Astrocyte (in vitro differentiated cells and primary cell): Measurements from ENCODE around the gene DTNA. TPM values are rescaled to one million over a fixed set of nuclear protein-coding genes. Genes with fewer than 3 reads are reported as not detected.

Experiments used
- DNase-seq: peaks from one replicate; pipeline ENCODE4 v3.0.0-alpha.2; 2010; ENCODE audit warnings: low read depth
- FAIRE-seq: peaks from 2 replicates; lab custom pipeline; 2011; peaks lifted over from hg19 to GRCh38; lab: Jason Lieb, UNC
- H2AFZ ChIP-seq: 2 replicates; pipeline ENCODE4 v1.6.0; 2012; ENCODE audit warnings: low read depth, low read length, inconsistent platforms
- H3K27ac ChIP-seq: 2 replicates; pipeline ENCODE4 v1.5.1; 2011; ENCODE audit warnings: low read depth, low read length, inconsistent platforms
- H3K27me3 ChIP-seq: 2 replicates; pipeline ENCODE4 v1.6.0; 2011; ENCODE audit warnings: low read length, inconsistent platforms; ENCODE audit not compliant: insufficient read depth
- H3K36me3 ChIP-seq: 2 replicates; pipeline ENCODE4 v1.5.1; 2011; ENCODE audit warnings: low read length, inconsistent platforms; ENCODE audit not compliant: insufficient read depth
- H3K4me1 ChIP-seq: 2 replicates; pipeline ENCODE4 v1.5.1; 2011; ENCODE audit warnings: low read length, inconsistent platforms; ENCODE audit not compliant: insufficient read depth
- H3K4me2 ChIP-seq: 2 replicates; pipeline ENCODE4 v1.6.0; 2012; ENCODE audit warnings: low read length, inconsistent platforms
- H3K4me3 ChIP-seq: 2 replicates; pipeline ENCODE4 v1.5.1; 2011; ENCODE audit warnings: low read depth, mild to moderate bottlenecking, low read length, inconsistent platforms; ENCODE audit not compliant: insufficient read depth
- H3K79me2 ChIP-seq: 2 replicates; pipeline ENCODE4 v1.6.0; 2012; ENCODE audit warnings: mild to moderate bottlenecking, low read length, inconsistent platforms; ENCODE audit not compliant: insufficient read depth
- H3K9ac ChIP-seq: 2 replicates; pipeline ENCODE4 v1.6.0; 2012; ENCODE audit warnings: mild to moderate bottlenecking, low read length, inconsistent platforms
- H3K9me3 ChIP-seq: 2 replicates; pipeline ENCODE4 v1.5.1; 2012; ENCODE audit warnings: low read depth, mild to moderate bottlenecking, low read length, inconsistent platforms; ENCODE audit not compliant: insufficient read depth
- H4K20me1 ChIP-seq: 2 replicates; pipeline ENCODE4 v1.6.0; 2012; ENCODE audit warnings: low read length, inconsistent platforms; ENCODE audit not compliant: insufficient read depth
- H3K27ac Mint-ChIP-seq: one replicate; pipeline ENCODE4 v1.8.0; 2021; ENCODE audit warnings: mild to moderate bottlenecking, mixed read lengths; ENCODE audit not compliant: unreplicated experiment
- H3K27me3 Mint-ChIP-seq: one replicate; pipeline ENCODE4 v1.8.0; 2021; ENCODE audit warnings: low read depth, mixed read lengths; ENCODE audit not compliant: unreplicated experiment
- H3K36me3 Mint-ChIP-seq: one replicate; pipeline ENCODE4 v1.8.0; 2021; ENCODE audit warnings: low read depth, mixed read lengths; ENCODE audit not compliant: unreplicated experiment
- H3K4me1 Mint-ChIP-seq: one replicate; pipeline ENCODE4 v1.8.0; 2021; ENCODE audit warnings: low read depth, mixed read lengths; ENCODE audit not compliant: unreplicated experiment
- H3K4me3 Mint-ChIP-seq: one replicate; pipeline ENCODE4 v1.8.0; 2021; ENCODE audit warnings: mild to moderate bottlenecking, moderate library complexity, mixed read lengths; ENCODE audit not compliant: unreplicated experiment
- H3K9me3 Mint-ChIP-seq: one replicate; pipeline ENCODE4 v1.8.0; 2021; ENCODE audit warnings: mild to moderate bottlenecking, mixed read lengths; ENCODE audit not compliant: unreplicated experiment
- EZH2 ChIP-seq: IDR thresholded peaks from 2 replicates; pipeline ENCODE4 v1.6.1; 2012; ENCODE audit warnings: mild to moderate bottlenecking, low read length, inconsistent platforms; ENCODE audit not compliant: insufficient read depth
- total RNA-seq: library from RNA; stranded (reverse); gene quantifications from 2 replicates; pipeline ENCODE4 v1.2.1, GENCODE V29; 2021
- TF ChIP-seq, protein P1 (sequence below): IDR thresholded peaks from 2 replicates; pipeline ENCODE4 v1.5.1; 2011; ENCODE audit warnings: low read depth, mild to moderate bottlenecking, inconsistent platforms, low read length, moderate library complexity; ENCODE audit not compliant: insufficient read depth

Gene DTNA
- total RNA-seq, 1 donor from 2014 or later = 41.1 TPM

DNA sequence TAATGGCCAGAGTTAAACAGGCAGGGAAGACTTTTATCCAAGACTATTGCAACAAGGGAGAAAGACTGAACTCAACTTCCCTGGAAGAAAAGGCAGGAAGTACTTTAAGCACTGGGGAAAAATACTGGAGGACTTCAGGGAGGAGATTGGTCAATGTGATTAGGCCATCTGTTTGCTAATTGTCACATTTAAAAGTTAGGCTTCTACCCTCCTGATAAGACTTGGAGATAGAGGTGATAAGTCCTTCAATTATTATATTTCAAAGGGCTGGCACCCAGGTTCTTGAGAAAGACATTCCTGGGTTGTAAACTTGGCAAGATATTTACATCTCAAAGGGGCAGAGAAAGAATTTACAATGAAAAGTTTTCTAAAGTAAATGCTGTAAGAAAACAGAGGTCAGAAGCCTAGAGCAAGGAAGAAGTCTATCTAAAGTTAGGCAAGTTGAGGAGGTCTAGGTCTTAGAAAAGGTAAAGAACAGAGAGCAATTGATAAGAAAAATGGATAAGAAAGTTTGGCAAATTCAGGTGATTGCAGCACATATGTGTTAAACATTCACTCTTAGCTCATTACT, 48.4 kb downstream of the DTNA start:
- Histone ChIP-seq H3K4me1 (no peaks in the 10 kb centered on the region), H3K9ac (no peak overlapping the region), H3K79me2 (no peaks in the 10 kb centered on the region), H3K9me3 (no peaks in the 10 kb centered on the region), H3K4me3 (no peak overlapping the region), H3K4me2 (no peak overlapping the region), H4K20me1 (no peaks in the 10 kb centered on the region), H2AFZ (no peak overlapping the region), H3K27ac (no peak overlapping the region), H3K27me3 (no peaks in the 10 kb centered on the region), H3K36me3 (no peaks in the 10 kb centered on the region)
- TF ChIP-seq EZH2 = no peak
- TF ChIP-seq, protein P1, sequence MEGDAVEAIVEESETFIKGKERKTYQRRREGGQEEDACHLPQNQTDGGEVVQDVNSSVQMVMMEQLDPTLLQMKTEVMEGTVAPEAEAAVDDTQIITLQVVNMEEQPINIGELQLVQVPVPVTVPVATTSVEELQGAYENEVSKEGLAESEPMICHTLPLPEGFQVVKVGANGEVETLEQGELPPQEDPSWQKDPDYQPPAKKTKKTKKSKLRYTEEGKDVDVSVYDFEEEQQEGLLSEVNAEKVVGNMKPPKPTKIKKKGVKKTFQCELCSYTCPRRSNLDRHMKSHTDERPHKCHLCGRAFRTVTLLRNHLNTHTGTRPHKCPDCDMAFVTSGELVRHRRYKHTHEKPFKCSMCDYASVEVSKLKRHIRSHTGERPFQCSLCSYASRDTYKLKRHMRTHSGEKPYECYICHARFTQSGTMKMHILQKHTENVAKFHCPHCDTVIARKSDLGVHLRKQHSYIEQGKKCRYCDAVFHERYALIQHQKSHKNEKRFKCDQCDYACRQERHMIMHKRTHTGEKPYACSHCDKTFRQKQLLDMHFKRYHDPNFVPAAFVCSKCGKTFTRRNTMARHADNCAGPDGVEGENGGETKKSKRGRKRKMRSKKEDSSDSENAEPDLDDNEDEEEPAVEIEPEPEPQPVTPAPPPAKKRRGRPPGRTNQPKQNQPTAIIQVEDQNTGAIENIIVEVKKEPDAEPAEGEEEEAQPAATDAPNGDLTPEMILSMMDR = no peak
- H3K27me3 Mint-ChIP-seq = no peaks in the 10 kb centered on the region
- peaks cover 7% of the 10 kb centered on the region for H3K36me3 Mint-ChIP-seq
- no peak overlapping the region for H3K4me3 Mint-ChIP-seq
- H3K9me3 Mint-ChIP-seq = no peaks in the 10 kb centered on the region
- H3K27ac Mint-ChIP-seq = no peak overlapping the region
- FAIRE-seq (peak; percentile 43), DNase-seq (no peak)
- H3K4me1 Mint-ChIP-seq = peaks cover 4% of the 10 kb centered on the region

DNA sequence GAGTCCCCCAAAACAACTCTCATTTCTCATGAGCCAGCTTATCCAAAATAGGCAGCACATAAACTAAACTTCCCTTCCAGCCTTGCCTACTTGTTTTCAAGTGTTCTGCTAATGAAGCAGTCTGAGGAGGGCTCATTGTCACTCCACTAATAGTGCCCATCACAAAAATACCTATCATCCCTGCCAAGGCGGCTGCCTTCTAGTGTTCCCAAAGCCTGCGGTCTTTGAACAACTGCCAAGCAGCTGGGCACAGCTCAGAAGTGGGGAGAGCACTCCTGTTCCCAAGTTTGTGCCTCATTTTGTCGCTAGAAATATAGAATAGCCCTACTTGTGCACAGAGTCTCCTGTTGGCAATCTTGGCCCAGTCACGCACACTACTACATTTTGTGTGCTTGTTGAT, 50.3 kb downstream of the DTNA start:
- Mint-ChIP-seq H3K9me3 (no peaks in the 10 kb centered on the region), H3K27me3 (no peaks in the 10 kb centered on the region), H3K27ac (no peak overlapping the region), H3K4me1 (peaks cover 4% of the 10 kb centered on the region), H3K36me3 (peaks cover 7% of the 10 kb centered on the region), H3K4me3 (no peak overlapping the region)
- DNase-seq = no peak
- Histone ChIP-seq H3K79me2 (no peaks in the 10 kb centered on the region), H3K9ac (no peak overlapping the region), H3K4me2 (no peak overlapping the region), H3K9me3 (no peaks in the 10 kb centered on the region), H3K27me3 (no peaks in the 10 kb centered on the region), H3K36me3 (no peaks in the 10 kb centered on the region), H3K4me1 (no peaks in the 10 kb centered on the region), H2AFZ (no peak overlapping the region), H3K4me3 (no peak overlapping the region), H3K27ac (no peak overlapping the region), H4K20me1 (no peaks in the 10 kb centered on the region)
- no peak for FAIRE-seq
- no peak for TF ChIP-seq EZH2
- TF ChIP-seq, protein P1 = no peak

DNA sequence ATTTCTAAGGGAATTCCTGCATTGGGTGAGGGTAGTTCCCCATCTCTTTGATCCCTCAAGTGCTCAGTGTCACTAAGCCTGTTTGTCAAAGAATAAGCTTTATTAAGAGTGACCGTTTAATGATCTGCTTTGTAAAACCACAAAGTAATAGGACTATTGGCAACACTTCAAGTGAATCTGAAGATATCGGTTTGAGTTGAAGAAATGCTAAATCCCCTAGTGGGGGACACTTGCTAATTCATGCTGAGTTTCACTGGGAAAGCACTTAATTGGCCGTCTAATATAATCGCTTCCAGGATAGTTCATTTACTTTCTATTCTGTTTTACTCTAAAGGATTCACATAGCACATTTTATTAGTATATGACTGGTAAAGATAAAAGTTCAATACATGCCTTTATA, 54.4 kb downstream of the DTNA start:
- H3K36me3 ChIP-seq = no peaks in the 10 kb centered on the region
- FAIRE-seq (no peak), DNase-seq (no peak)
- Mint-ChIP-seq H3K9me3 (no peaks in the 10 kb centered on the region), H3K27me3 (no peaks in the 10 kb centered on the region), H3K4me3 (no peak overlapping the region), H3K4me1 (peaks cover 10% of the 10 kb centered on the region), H3K36me3 (peaks cover 9% of the 10 kb centered on the region), H3K27ac (no peak overlapping the region)
- H2AFZ ChIP-seq = no peak overlapping the region
- no peaks in the 10 kb centered on the region for H3K27me3 ChIP-seq
- peaks cover 11% of the 10 kb centered on the region for H3K4me1 ChIP-seq
- H3K79me2 ChIP-seq = no peaks in the 10 kb centered on the region
- H3K4me3 ChIP-seq = no peak overlapping the region
- H3K4me2 ChIP-seq = no peak overlapping the region
- TF ChIP-seq, protein P1 = peak; percentile 8
- TF ChIP-seq EZH2 = no peak
- H4K20me1 ChIP-seq = no peaks in the 10 kb centered on the region
- no peaks in the 10 kb centered on the region for H3K9me3 ChIP-seq
- H3K9ac ChIP-seq = no peak overlapping the region
- H3K27ac ChIP-seq = no peak overlapping the region
